Esophagus squamous epithelium (tissue), 4 donors: ENCODE data around the gene CDH13.

Experiments used
- CTCF ChIP-seq, 6 experiments: fragments of 450-650 bp in 4 of 6; fragments of 200-600 bp in 2 of 6; sonication (generic) in 2 of 6; IDR thresholded peaks; one replicate each; pipeline ENCODE4 v1.5.1; 2016 to 2019; ENCODE audit warnings: antibody characterized with exemption in 6 of 6, mild to moderate bottlenecking in 4 of 6, moderate library complexity in 4 of 6
- POLR2A ChIP-seq, 4 donors: fragments of 450-650 bp; IDR thresholded peaks; one replicate each; pipeline ENCODE4 v1.6.1; 2017; ENCODE audit warnings: antibody characterized with exemption in 4 of 4, mild to moderate bottlenecking in 4 of 4, moderate library complexity in 3 of 4

- TF ChIP-seq CTCF (IDR thresholded peaks at IDR 0.05) (no peak), POLR2A (IDR thresholded peaks at IDR 0.05) (no peak)
These were observed 247.9 kb downstream of the CDH13 start for GRCh38 chr16:82874672-82875071.
